Panc1 (cell line): ENCODE data around the gene LDLRAD4. TPM values are rescaled to one million over a fixed set of nuclear protein-coding genes. Genes with fewer than 3 reads are reported as not detected.

Experiments used
- ATAC-seq: fragments of 200-7000 bp; cut with Tn5 transposase; 2 replicates; pipeline ENCODE4 v1.9.1; 2020; ENCODE audit warnings: mild to moderate bottlenecking, moderate library complexity
- BruUV-seq: library from RNA; stranded (reverse); fragments of 400-500 nt; replicated peaks from 2 replicates; lab custom pipeline; 2021; lab: Mats Ljungman, UMichigan
- CTCF ChIA-PET: fragments of 300-600 bp; sonication (Branson Sonifier 250); formaldehyde crosslinking; loops from one replicate; lab custom pipeline; 2022; ENCODE audit warnings: antibody characterized with exemption; lab: Charles Lee
- POLR2A ChIA-PET: fragments of 300-600 bp; sonication (Branson Sonifier 250); formaldehyde crosslinking; loops from one replicate; lab custom pipeline; 2022; ENCODE audit warnings: antibody characterized with exemption; lab: Charles Lee
- DNase-seq: peaks from one replicate; pipeline ENCODE4 v3.0.0-alpha.2; 2010; ENCODE audit warnings: low read depth, low spot score
- H3K27ac ChIP-seq: 2 replicates; pipeline ENCODE4 v1.5.1; 2011; ENCODE audit warnings: mild to moderate bottlenecking, low read length, inconsistent platforms
- H3K27me3 ChIP-seq: fragments of 200-500 bp; sonication (Bioruptor generic); 2 replicates; pipeline ENCODE4 v1.6.0; 2014; ENCODE audit warnings: low read length, inconsistent platforms; ENCODE audit not compliant: control insufficient read depth, insufficient read depth
- H3K36me3 ChIP-seq: fragments of 200-500 bp; sonication (Bioruptor generic); 2 replicates; pipeline ENCODE4 v1.5.1; 2014; ENCODE audit warnings: inconsistent platforms, mild to moderate bottlenecking, low read length, moderate library complexity; ENCODE audit not compliant: control insufficient read depth, insufficient read depth
- H3K4me1 ChIP-seq: 2 replicates; pipeline ENCODE4 v1.5.1; 2011; ENCODE audit warnings: inconsistent platforms, mild to moderate bottlenecking, low read length, moderate library complexity; ENCODE audit not compliant: control insufficient read depth, insufficient read depth
- H3K4me3 ChIP-seq, 2 experiments: 2 replicates each; pipeline ENCODE4 v1.5.1; 2011 to 2012; ENCODE audit warnings: low read depth in 2 of 2, low read length in 2 of 2, mild to moderate bottlenecking in 2 of 2, inconsistent platforms in 1 of 2, moderate library complexity in 1 of 2
- H3K9me3 ChIP-seq: fragments of 200-500 bp; sonication (Bioruptor generic); 2 replicates; pipeline ENCODE4 v1.5.1; 2014; ENCODE audit warnings: low read depth, mild to moderate bottlenecking, inconsistent platforms, low read length, moderate library complexity; ENCODE audit not compliant: control insufficient read depth, insufficient read depth
- CTCF ChIP-seq: fragments of 450-650 bp; IDR thresholded peaks from 2 replicates; pipeline ENCODE4 v1.5.1; 2017; ENCODE audit warnings: mild to moderate bottlenecking
- POLR2AphosphoS5 ChIP-seq: IDR thresholded peaks from 2 replicates; pipeline ENCODE4 v1.6.1; 2012; ENCODE audit warnings: mild to moderate bottlenecking, low read depth, low read length, moderate library complexity
- REST ChIP-seq, 2 experiments: IDR thresholded peaks; 2 replicates each; pipeline ENCODE4 v1.6.1; 2011 to 2012; ENCODE audit warnings: low read depth in 2 of 2, control low read depth in 1 of 2, low read length in 1 of 2, mild to moderate bottlenecking in 1 of 2, moderate library complexity in 1 of 2; ENCODE audit not compliant: insufficient read depth in 1 of 2
- SIN3A ChIP-seq: IDR thresholded peaks from 2 replicates; pipeline ENCODE4 v1.6.1; 2012; ENCODE audit warnings: low read depth, mild to moderate bottlenecking, low read length, moderate library complexity, borderline replicate concordance; ENCODE audit not compliant: insufficient read depth
- TCF7L2 ChIP-seq: IDR thresholded peaks from 2 replicates; pipeline ENCODE4 v1.6.1; 2011; ENCODE audit warnings: mild to moderate bottlenecking, low read depth, low read length, inconsistent platforms
- in situ Hi-C: cut with HindIII; loops from 2 replicates; pipeline ENCODE4 v1.10.0; 2016; ENCODE audit warnings: low sequenced_read_pairs, low pct_unique_long_range_greater_than_20kb
- intact Hi-C: fragments of 100-400 bp; cut with micrococcal nuclease; formaldehyde crosslinking; loops from one replicate; pipeline ENCODE4 v1.10.0; 2022; ENCODE audit not compliant: unreplicated experiment
- total RNA-seq: library from RNA; stranded (reverse); gene quantifications from one replicate; pipeline ENCODE4 v1.2.1, GENCODE V29; 2021; ENCODE audit not compliant: unreplicated experiment

LDLRAD4 gene
- total RNA-seq, 1 experiment from 2014 or later: 0.28 TPM

- no peak overlapping the region for H3K4me3 ChIP-seq
- DNase-seq (no peak), ATAC-seq (no peak)
- POLR2A ChIA-PET: no interaction called here
- CTCF ChIA-PET: no interaction called here
- no peaks in the 10 kb centered on the region for H3K9me3 ChIP-seq
- intact Hi-C loops: no loop called here
- in situ Hi-C loops: no loop called here
- BruUV-seq: no TSS peak
- H3K27me3 ChIP-seq: peaks cover 19% of the 10 kb centered on the region
- H3K27ac ChIP-seq: no peak overlapping the region
- H3K36me3 ChIP-seq: no peaks in the 10 kb centered on the region
- H3K4me1 ChIP-seq: no peaks in the 10 kb centered on the region
- no peak for TF ChIP-seq TCF7L2
- no peak for TF ChIP-seq SIN3A
- no peak for TF ChIP-seq REST (IDR thresholded peaks at IDR 0.05; ENCODE audit: insufficient read depth in 1 of 2, low read depth in 2 of 2, low read length in 1 of 2)
- TF ChIP-seq CTCF: no peak
- no peak for TF ChIP-seq POLR2AphosphoS5
These were observed 16.0 kb upstream of the LDLRAD4 start for GRCh38 chr18:13202571-13202970.

GRCh38 chr18:13206301-13206700, 12.3 kb upstream of the LDLRAD4 start:
- Histone ChIP-seq H3K27ac (no peak overlapping the region), H3K4me1 (no peaks in the 10 kb centered on the region), H3K36me3 (no peaks in the 10 kb centered on the region), H3K27me3 (peaks cover 23% of the 10 kb centered on the region), H3K9me3 (no peaks in the 10 kb centered on the region), H3K4me3 (no peak overlapping the region)
- no TSS peak for BruUV-seq
- TF ChIP-seq POLR2AphosphoS5: no peak
- TF ChIP-seq SIN3A: no peak
- no peak for TF ChIP-seq TCF7L2
- TF ChIP-seq REST (IDR thresholded peaks at IDR 0.05; ENCODE audit: insufficient read depth in 1 of 2, low read depth in 2 of 2, low read length in 1 of 2): no peak
- TF ChIP-seq CTCF: no peak
- CTCF ChIA-PET: no interaction called here
- DNase-seq (no peak), ATAC-seq (no peak)
- in situ Hi-C loops (no loop called here), intact Hi-C loops (no loop called here)
- POLR2A ChIA-PET: no interaction called here
